LNCAP (cell line): ENCODE measurements around the gene SLC46A1.

Source experiments
- TF ChIP-seq, protein P1 (sequence below): fragments of 450-650 bp; IDR thresholded peaks from 2 replicates; pipeline ENCODE4 v1.5.1; 2017; ENCODE audit warnings: mild to moderate bottlenecking

SLC46A1 gene

DNA sequence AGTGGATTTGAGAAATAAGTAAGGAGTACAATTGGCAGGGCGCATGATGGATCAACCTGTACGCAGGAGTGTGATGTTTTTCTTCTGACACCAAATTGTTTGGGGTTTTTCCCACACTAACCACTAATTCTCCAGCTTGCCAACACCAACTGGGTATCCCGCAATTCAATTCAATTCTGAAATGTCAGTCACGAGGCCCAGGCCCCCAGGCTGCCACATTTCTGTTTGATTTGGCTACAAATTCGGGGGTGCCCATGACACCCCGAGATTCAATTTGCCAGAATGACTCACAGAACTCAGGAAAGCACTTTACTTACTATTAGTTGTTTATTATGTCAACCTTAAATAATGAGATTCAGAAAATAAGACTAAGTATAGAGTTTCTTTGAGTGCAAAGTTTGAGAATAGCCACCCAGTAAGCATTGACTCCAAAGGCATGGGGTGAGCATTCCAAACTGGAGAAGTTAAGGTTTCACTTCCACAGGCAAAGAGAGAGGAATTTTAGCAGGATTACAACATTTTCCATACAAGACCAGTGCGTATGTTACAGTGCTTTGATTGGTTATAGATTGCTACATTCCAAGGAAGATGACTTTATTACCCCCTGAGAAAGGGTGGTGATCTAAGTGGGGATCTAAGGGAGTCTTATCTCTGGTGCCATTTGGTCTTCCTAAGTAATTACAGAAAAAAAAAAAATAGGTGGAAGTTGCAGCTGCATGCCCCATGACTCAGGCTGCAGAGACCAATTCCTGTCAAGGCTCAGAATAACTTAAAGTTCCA lies 11.5 kb downstream of the SLC46A1 start:
- TF ChIP-seq, protein P1, sequence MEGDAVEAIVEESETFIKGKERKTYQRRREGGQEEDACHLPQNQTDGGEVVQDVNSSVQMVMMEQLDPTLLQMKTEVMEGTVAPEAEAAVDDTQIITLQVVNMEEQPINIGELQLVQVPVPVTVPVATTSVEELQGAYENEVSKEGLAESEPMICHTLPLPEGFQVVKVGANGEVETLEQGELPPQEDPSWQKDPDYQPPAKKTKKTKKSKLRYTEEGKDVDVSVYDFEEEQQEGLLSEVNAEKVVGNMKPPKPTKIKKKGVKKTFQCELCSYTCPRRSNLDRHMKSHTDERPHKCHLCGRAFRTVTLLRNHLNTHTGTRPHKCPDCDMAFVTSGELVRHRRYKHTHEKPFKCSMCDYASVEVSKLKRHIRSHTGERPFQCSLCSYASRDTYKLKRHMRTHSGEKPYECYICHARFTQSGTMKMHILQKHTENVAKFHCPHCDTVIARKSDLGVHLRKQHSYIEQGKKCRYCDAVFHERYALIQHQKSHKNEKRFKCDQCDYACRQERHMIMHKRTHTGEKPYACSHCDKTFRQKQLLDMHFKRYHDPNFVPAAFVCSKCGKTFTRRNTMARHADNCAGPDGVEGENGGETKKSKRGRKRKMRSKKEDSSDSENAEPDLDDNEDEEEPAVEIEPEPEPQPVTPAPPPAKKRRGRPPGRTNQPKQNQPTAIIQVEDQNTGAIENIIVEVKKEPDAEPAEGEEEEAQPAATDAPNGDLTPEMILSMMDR: no peak

DNA sequence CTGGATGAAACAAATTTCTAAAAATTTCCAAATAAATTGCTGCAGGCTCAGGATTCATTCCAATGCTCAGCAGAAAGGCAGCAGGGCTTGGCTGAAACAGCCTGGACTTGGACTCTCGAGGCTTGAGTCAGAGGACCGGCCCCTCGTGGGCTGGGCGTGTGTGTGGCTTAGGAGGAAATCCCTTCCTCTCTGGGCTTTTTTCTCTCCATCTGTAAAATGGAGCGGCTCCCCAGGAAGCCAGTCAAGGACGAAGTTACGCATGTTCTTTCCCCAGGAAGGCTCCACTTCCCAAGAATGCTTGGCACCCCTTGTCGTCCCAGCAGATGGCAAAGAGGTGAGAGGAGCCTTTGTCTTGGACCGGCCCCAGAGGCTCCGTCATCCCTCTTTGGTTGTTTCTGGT lies 13.5 kb downstream of the SLC46A1 start:
- TF ChIP-seq, protein P1: no peak

DNA sequence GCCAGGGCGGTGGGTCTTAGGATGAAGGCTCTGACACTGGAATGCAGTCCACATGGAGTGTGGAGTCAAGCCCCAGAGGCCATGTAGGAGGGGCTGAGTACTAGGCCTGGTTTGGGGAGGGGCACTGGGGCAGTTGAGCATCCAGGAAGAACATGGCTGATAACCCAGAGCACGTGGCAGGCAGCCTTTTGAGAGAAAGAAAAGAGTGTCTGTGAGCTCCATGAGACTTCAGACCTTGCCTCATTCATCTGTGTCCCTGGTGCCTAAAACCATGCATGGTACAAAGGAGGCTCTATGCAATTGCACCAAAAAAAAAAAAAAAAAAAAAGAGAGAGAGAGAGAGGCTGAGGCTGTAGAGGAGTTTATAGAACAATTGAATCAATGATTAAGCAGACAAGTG lies 14.6 kb downstream of the SLC46A1 start:
- TF ChIP-seq, protein P1: no peak

DNA sequence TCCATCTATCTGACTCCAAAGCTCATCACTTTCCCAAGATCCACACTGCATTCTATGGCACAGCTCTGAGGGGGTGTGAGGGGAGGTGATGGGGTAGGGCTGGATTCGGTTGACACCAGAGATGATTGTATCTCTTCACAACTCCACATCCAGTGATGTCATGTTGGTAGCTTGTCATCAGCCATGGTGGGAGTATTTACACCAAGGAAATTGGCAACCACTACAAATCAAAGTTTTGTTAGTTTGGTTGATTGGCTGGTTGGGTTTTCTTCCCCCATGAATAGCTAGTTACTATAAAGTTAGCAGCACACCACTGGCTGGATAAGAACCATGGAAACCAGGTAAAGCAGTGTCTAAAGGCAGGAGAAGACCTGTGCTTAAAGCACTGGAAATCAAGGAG lies 15.0 kb downstream of the SLC46A1 start:
- TF ChIP-seq, protein P1: no peak

DNA sequence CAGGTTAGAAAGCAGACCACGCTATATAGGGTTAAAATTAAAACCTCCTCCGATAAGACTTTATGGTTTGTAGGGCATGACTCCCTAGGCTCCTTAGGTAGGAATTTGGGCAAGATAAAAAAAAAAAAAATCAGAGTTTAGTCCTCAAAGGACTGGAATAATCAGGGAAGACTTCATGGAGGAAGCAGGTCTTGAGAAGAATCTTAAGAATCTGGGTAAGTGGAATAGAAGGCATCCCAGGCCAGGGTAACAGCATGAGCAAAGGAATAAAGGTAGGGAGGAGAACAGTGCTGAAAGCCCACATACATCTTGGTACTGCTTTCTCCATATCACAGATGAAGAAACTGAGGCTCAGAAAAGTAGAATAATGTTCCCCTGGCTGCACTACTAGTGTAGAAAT lies 15.4 kb downstream of the SLC46A1 start:
- TF ChIP-seq, protein P1: no peak

DNA sequence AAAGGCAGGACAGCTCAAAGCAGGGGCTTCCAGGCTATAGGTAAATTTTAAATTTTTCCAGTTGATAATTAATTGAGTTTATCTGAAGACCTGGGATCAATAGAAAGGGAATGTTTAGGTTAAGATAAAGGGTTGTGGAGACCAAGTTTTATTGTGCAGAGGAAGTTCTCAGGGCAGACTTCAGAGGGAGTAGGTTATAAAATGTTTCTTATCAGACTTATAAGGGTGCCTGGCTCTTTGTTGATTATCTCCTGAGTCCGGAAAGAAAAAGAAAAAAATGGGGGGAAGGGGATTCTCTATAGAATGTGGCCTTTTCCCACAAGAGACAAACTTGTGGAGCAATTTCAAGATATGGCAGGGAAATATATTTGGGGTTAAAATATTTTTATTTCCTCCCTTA lies 15.9 kb downstream of the SLC46A1 start:
- TF ChIP-seq, protein P1: no peak

DNA sequence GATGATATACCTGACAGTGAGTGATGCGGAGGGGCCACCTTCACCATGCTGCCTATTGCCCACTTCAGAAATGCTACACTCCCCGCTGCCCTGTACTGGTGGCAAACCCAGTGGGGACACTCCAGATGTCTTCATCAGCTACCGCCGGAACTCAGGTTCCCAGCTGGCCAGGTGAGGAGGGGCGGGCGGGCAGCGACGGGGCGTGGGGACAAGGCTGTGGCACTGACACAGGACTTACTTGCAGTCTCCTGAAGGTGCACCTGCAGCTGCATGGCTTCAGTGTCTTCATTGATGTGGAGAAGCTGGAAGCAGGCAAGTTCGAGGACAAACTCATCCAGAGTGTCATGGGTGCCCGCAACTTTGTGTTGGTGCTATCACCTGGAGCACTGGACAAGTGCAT lies 17.9 kb downstream of the SLC46A1 start:
- TF ChIP-seq, protein P1: no peak

DNA sequence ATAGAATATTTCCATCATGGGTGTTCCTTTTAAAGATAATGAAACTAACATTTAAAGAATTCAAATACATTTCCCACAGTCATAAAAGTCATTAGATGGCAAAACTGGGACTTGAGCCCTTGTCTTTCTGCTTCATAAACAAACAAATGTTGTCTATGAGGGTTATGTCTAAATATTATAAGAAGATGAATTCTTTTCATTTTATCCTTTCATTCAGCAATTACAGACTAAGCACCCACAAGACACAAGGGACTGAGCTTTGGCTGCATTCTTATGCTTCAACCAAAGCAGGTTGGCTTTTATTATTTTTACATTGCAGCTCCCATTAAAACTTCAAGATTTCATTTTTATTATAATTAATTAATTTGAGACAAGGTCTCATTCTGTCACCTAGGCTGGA lies 19.6 kb downstream of the SLC46A1 start:
- TF ChIP-seq, protein P1: no peak
